Suprapubic skin (tissue), 4 donors: ENCODE results near the gene COL11A2.

Experiments used
- EP300 ChIP-seq: sonication (generic); formaldehyde crosslinking; IDR thresholded peaks from one replicate; pipeline ENCODE4 v1.6.1; 2017; ENCODE audit warnings: antibody characterized with exemption
- POLR2A ChIP-seq, 2 donors: fragments of 450-650 bp; IDR thresholded peaks; one replicate each; pipeline ENCODE4 v1.6.1; 2017; ENCODE audit warnings: antibody characterized with exemption in 2 of 2, mild to moderate bottlenecking in 2 of 2, moderate library complexity in 2 of 2
- POLR2AphosphoS5 ChIP-seq, 3 donors: sonication (generic); formaldehyde crosslinking; IDR thresholded peaks; one replicate each; pipeline ENCODE4 v1.6.1; 2017; ENCODE audit warnings: antibody characterized with exemption in 3 of 3

GRCh38 chr6:33198853-33199436 lies 6.7 kb upstream of the COL11A2 start:
- no peak for TF ChIP-seq EP300
- no peak for TF ChIP-seq POLR2AphosphoS5 (IDR thresholded peaks at IDR 0.05)
- no peak for TF ChIP-seq POLR2A (IDR thresholded peaks at IDR 0.05)
